Measurements from ENCODE around the gene TLE1. TPM values are rescaled to one million over a fixed set of nuclear protein-coding genes. Genes with fewer than 3 reads are reported as not detected.

The TLE1 gene
- total RNA-seq, 1 donor = 9.0 TPM

GRCh38 chr9:81594415-81594814 is 94.9 kb downstream of the TLE1 start:
- DNase-seq (ENCODE audit: insufficient read length, low spot score, missing footprints) = no peak
- Histone ChIP-seq H3K27me3 (ENCODE audit: insufficient read depth, low read length) (no peaks in the 10 kb centered on the region), H3K4me1 (ENCODE audit: insufficient read depth, low read length) (no peaks in the 10 kb centered on the region), H3K79me2 (ENCODE audit: insufficient read depth, low read length) (no peaks in the 10 kb centered on the region), H4K20me1 (ENCODE audit: insufficient read depth, low read length) (no peaks in the 10 kb centered on the region), H2AFZ (ENCODE audit: low read length) (no peak overlapping the region), H3K9me3 (ENCODE audit: low read depth, low read length) (no peaks in the 10 kb centered on the region), H3K36me3 (ENCODE audit: insufficient read depth, low read length) (no peaks in the 10 kb centered on the region), H3K4me2 (ENCODE audit: insufficient read depth, low read length) (no peak overlapping the region), H3K4me3 (ENCODE audit: insufficient read depth, low read length) (no peak overlapping the region), H3K27ac (ENCODE audit: low read depth, low read length) (no peak overlapping the region)
- TF ChIP-seq CTCF (IDR thresholded peaks at IDR 0.05; ENCODE audit: extremely low read depth, low read depth, low read length) = no peak

- no peak for DNase-seq (ENCODE audit: insufficient read length, low spot score, missing footprints)
- Histone ChIP-seq H3K9me3 (ENCODE audit: low read depth, low read length) (no peaks in the 10 kb centered on the region), H3K79me2 (ENCODE audit: insufficient read depth, low read length) (no peaks in the 10 kb centered on the region), H4K20me1 (ENCODE audit: insufficient read depth, low read length) (no peaks in the 10 kb centered on the region), H3K4me1 (ENCODE audit: insufficient read depth, low read length) (peaks cover 2% of the 10 kb centered on the region), H3K4me3 (ENCODE audit: insufficient read depth, low read length) (no peak overlapping the region), H3K27me3 (ENCODE audit: insufficient read depth, low read length) (no peaks in the 10 kb centered on the region), H3K36me3 (ENCODE audit: insufficient read depth, low read length) (no peaks in the 10 kb centered on the region), H3K27ac (ENCODE audit: low read depth, low read length) (no peak overlapping the region), H2AFZ (ENCODE audit: low read length) (no peak overlapping the region), H3K4me2 (ENCODE audit: insufficient read depth, low read length) (no peak overlapping the region)
- TF ChIP-seq CTCF (IDR thresholded peaks at IDR 0.05; ENCODE audit: extremely low read depth, low read depth, low read length) = no peak
These were observed 96.5 kb downstream of the TLE1 start for GRCh38 chr9:81592887-81593266.

- Histone ChIP-seq H2AFZ (ENCODE audit: low read length) (no peak overlapping the region), H3K79me2 (ENCODE audit: insufficient read depth, low read length) (no peaks in the 10 kb centered on the region), H3K4me1 (ENCODE audit: insufficient read depth, low read length) (peaks cover 6% of the 10 kb centered on the region), H3K27ac (ENCODE audit: low read depth, low read length) (no peak overlapping the region), H3K4me2 (ENCODE audit: insufficient read depth, low read length) (no peak overlapping the region), H4K20me1 (ENCODE audit: insufficient read depth, low read length) (no peaks in the 10 kb centered on the region), H3K9me3 (ENCODE audit: low read depth, low read length) (no peaks in the 10 kb centered on the region), H3K36me3 (ENCODE audit: insufficient read depth, low read length) (no peaks in the 10 kb centered on the region), H3K27me3 (ENCODE audit: insufficient read depth, low read length) (no peaks in the 10 kb centered on the region), H3K4me3 (ENCODE audit: insufficient read depth, low read length) (no peak overlapping the region)
- no peak for TF ChIP-seq CTCF (IDR thresholded peaks at IDR 0.05; ENCODE audit: extremely low read depth, low read depth, low read length)
- DNase-seq (ENCODE audit: insufficient read length, low spot score, missing footprints) = no peak
These were observed 97.6 kb downstream of the TLE1 start for GRCh38 chr9:81591791-81592190.

GRCh38 chr9:81590688-81591087 is 98.7 kb downstream of the TLE1 start:
- no peak for DNase-seq (ENCODE audit: insufficient read length, low spot score, missing footprints)
- Histone ChIP-seq H3K4me3 (ENCODE audit: insufficient read depth, low read length) (no peak overlapping the region), H3K9me3 (ENCODE audit: low read depth, low read length) (no peaks in the 10 kb centered on the region), H3K27ac (ENCODE audit: low read depth, low read length) (no peak overlapping the region), H3K4me1 (ENCODE audit: insufficient read depth, low read length) (peaks cover 6% of the 10 kb centered on the region), H3K4me2 (ENCODE audit: insufficient read depth, low read length) (no peak overlapping the region), H4K20me1 (ENCODE audit: insufficient read depth, low read length) (no peaks in the 10 kb centered on the region), H3K36me3 (ENCODE audit: insufficient read depth, low read length) (no peaks in the 10 kb centered on the region), H3K79me2 (ENCODE audit: insufficient read depth, low read length) (no peaks in the 10 kb centered on the region), H2AFZ (ENCODE audit: low read length) (no peak overlapping the region), H3K27me3 (ENCODE audit: insufficient read depth, low read length) (no peaks in the 10 kb centered on the region)
- no peak for TF ChIP-seq CTCF (IDR thresholded peaks at IDR 0.05; ENCODE audit: extremely low read depth, low read depth, low read length)

All from osteoblast (primary cell).